LoVo (cell line): Measurements from ENCODE around the gene DOK5.

Experiments used
- DNase-seq: peaks from one replicate; pipeline ENCODE4 v3.0.0-alpha.2; 2016; ENCODE audit warnings: low spot score

Gene DOK5

DNA sequence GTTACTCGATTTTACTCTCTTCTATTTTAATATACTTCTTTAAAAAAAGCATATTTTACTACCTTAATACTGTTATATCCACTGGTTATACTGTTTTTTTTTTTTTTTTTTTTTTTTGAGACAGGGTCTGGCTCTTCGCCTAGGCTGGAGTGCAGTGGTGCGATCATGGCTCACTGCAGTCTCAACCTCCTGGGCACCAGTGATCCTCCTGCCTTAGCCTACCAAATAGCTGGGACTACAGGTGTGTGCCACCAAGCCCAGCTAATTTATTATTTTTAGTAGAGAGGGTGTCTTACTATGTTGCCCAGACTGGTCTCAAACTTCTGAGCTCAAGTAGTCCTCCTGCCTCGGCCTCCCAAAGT is 170.7 kb downstream of the DOK5 start:
- no peak for DNase-seq

DNA sequence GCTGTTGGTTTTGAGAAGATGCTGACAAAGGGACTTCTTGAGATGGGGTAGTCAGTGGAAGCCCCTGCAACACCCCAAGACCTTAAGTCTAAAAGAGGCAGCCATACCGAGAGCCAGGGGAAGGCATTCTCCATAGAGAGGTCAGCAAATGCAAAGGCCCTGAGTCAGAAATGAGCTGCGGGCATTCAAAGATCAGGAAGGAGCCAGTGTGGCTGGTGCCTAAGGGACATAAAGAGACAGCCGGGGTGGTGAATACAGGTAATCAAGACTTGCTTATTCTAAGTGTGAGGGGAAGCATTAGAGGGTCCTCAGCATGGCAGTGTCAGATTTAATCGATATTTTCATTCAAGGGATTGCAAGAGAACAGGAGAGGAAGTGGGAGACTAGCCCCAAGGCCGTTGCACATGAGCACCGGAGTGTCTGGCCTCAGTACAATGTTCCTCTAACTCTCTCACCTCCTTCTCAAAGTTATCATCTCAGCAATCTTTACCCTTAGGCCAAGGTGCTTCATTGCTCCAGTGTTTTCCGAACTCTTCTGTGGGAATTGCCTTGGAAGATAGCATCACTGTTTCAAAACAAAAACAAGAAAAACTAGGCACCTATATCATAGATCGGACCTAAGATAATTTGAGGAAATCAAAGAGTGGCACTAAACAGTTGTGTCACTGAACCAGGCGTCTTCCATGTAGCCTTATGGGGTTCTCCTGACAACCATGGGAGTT is 173.2 kb downstream of the DOK5 start:
- peak; percentile 9 for DNase-seq

DNA sequence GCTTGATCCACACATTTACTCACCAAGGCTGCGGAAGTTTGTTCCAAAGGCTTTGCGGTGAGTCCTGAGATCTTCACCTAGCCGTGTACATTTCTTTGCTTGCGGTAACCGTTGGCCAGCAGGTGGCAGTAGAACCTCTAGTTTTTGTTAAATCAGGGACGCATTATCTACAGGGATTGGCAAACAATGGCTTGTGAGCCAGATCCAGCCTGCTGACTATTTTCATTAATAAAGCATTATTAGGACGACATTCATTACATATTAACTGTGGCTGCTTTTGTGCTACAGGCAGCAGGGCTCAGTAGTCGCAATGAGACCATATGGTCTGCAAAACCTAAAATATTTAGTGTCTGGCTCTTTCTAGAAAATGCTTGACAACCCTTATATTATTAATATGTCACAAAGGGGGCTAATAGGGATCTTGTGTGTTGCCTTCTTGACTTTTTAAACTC is 174.1 kb downstream of the DOK5 start:
- DNase-seq = peak; percentile 78

DNA sequence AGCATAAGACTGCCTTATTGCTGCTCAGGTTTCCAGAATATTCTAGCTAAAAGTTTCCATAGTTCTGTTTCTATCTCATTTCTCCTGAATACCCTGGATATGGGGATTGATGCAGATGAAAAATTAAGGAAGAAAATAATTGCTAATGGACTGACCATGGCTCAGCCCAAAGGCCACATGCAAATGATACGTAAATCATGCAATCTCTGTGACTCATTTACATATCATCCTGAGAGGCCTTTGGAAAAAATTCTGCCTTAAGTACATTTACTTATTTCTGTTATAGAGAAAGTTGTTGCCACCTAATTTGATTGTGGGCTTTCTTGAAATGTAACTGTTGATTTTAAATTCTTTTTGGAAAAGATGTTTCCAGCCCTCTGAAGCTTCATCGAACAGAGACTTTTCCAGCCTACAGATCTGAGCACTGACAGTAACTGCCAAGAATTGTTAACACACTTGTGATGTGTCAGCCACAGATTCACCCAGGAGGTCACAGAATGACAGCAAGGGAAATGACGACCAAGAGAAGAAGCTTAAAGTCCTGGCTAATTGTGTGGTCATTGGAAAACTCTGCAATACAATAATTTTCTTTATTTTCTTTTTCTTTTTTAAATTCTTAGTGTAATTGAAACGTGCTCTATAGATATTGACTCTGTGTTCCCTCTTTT is 174.8 kb downstream of the DOK5 start:
- no peak for DNase-seq

DNA sequence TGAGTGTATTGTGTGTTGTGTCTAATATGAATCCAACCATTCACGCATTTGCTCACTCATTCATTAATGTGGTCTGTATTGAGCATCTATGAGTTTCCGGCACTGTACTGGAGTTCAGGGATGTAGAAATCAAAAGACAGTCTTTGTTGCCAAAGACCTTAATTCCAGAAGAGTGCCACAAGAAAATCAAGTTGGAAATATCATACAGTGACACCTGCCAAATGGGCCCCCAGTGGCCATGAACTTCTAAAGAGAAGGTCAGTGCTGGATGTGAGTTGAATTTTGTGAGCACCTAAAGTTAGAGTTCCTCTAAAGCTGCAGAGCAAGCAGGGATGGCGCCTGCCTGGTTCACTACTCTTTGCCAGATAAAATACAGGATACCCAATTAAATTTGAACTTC is 175.9 kb downstream of the DOK5 start:
- DNase-seq = no peak

DNA sequence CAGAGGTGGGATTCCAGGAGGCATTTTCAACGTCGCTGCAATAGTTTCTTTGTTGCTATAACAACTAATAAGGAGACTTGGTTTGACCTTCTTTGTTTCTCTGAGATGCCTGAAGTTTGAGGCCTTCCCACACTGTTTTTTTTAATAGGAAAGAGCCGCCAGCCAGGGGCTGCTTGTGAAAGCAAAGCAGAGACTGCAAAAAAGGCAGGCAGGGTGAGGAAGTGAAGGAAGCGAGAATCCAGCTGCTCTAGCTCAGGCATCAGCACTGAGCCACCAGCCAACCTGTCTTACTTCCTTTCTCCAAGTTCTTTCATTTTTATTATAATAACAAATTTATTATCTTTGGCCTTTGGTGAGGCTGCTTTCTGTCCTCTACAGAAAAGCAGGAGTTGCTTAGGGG is 179.1 kb downstream of the DOK5 start:
- no peak for DNase-seq

DNA sequence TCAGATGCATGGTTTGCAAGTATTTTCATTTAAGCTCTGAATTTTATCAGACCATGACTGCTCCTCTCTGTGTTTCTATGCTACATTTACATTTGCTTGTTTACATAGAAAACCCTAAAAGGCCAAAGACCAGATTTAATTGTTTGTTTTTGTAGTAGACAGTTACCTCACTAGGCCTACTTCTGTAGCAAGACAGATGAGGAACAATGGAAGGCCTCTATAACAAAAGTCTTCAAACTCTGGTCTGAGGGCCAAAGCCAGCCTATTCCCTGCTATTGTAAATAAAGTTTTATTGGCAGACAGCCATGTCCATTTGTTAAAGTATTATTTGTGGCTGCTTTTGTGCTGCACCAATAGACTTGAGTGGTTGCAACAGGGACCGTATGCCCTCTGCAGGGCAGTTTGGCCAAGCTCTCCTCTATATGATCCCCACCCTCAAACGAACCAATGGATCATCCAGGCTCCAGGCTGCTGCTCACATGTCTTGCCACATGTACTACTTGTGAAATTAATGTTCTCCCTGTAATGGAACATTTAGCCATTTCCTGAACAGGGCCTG is 182.0 kb downstream of the DOK5 start:
- DNase-seq = no peak

DNA sequence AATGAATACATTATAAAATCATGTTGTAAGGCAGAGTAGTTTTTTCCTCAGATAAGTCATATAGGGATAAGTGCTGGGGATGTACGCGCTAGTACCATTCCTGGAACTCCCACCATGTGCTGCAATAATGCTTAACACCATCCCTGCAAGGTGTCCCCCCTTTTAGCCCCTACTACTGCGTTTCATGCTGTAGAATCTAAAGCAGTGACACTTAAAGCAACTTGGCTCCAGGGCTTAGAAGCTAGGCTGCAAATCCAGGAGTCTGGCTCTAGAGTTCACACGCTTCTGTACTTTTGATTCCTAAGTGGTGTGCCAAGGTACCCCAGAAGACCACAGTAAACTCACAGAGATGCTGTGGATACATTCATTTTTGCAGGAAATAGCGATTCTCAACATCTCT is 183.1 kb downstream of the DOK5 start:
- DNase-seq = no peak

DNA sequence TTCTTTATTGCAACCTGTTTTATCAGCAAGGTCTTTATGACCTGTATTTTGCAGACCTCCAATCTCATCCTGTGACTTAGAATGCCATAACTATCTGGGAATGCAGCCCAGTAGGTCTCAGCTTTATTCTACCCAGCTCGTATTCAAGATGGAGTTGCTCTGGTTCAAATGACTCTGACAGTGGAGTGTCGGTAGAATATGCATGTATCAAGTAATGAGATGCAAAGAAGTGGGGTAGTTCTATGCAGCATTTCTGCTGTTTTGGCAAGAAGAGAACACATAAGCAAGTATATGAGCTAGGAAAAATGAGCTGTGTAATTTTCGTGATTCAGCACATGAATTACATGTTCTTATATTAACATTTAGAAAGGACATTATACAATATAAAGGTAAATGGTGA is 185.9 kb downstream of the DOK5 start:
- no peak for DNase-seq

DNA sequence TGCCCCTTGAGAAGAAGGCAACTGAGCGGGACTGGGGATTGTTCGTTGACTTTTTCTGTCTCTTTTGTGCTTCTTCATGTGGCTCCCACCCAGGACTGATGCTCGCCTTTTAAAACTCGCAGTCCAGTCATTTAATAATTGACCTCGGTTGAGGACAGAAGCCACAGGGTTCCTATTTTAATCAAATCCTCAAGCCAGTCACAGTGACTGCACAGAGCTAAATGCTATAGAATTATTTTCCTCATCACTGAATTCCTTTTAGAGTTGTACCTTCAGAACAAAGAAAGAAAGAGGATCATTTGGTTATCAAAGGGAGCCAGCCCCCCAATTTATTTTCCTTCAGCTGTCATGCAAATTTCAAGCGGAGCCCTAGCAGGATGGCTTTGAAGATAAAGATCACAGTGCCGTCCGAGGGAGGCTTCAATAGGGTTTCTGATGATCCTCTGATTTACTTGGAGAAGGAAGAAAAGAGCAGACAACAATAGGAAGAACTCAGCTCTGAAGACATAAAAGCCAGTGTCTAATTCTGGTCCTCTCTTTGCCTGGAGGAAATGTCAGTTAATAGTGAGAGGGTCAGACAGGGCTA is 186.6 kb downstream of the DOK5 start:
- no peak for DNase-seq

DNA sequence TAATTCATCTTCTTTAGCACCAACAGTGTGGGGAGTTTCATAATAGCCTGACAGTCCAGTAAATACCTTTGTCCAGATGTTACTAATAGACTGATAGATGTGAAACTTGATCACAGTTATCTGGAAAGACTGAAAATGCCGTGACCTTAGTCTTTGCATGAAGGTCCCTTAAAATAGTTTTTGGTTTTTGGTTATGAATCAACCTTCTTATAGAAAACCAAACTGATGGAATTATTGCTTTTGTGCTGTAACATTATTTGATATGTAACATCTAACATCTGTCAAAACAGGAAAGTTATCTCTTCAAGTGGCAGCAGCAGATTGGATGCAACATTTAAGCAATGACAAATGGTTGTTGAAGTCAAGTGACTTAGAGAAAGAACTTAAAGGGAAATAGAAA is 190.4 kb downstream of the DOK5 start:
- no peak for DNase-seq

DNA sequence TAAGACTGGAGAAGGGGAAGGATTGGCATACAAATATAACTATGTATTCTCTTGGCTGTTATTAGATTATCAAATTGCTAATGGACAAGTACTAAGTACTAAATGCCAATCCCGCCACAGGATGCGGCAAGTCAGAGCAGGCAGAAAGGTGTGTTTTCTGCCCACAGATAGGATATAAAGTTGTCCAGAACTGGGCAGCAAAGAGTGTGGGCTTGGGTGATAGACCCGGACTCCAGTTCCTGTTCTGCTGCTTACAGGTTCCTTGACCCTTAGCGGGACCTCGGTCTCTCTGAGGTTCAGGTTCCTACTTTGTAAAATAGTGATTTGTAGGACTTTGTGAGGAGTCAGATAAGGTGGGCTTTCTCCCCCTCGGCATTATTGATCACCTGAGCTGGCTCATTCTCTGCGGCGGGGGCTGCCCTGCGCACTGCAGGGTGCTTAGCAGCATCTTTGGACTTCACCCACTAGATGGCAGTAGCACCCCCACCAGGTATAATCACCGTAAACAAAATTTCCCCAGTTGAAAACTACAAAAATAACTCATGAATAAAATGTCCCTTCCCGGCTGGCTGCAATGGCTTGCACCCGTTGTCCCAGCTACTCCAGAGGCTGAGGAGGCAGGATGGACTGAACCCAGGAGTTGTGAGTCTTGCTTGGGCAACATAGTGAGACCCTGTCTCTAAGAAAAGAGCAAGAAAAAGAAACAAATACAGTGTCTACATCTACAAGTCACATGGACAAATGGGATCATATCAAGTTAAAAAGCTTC is 193.1 kb downstream of the DOK5 start:
- DNase-seq = peak; percentile 27

DNA sequence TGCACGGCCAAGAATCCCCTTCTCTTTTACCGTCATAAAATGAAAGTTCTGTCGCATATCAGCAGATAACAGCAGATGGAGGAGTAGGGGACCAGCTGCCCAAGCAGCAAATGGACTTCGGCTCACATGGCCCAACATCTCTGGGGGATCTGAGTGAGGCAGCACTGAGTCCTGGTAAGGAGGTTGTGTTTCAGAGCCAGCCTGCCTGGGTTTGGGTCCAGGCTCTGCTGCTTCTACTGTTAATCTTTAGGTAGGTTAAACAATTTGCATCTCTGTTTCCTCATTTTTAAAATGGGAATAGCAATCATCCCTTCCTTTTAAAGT is 193.6 kb downstream of the DOK5 start:
- no peak for DNase-seq

DNA sequence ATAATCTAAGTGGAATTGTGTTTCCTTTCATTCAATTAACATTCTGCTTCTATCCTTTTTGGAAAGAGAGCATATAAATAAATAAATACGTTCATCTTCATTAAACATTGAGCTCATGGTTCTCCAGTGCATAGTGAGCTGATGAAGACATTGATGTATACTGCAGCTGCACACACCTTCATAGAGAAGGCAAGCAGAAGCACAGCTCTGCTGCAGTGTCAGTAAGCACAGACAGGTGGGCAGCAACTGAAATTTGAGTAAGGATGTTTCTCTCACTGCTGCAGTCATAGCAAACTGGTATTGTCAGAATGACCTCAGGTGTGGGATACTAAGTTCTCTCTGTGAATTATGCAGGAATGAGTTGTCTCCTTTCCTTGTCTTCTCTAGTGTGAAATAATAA is 202.9 kb downstream of the DOK5 start:
- DNase-seq = no peak

DNA sequence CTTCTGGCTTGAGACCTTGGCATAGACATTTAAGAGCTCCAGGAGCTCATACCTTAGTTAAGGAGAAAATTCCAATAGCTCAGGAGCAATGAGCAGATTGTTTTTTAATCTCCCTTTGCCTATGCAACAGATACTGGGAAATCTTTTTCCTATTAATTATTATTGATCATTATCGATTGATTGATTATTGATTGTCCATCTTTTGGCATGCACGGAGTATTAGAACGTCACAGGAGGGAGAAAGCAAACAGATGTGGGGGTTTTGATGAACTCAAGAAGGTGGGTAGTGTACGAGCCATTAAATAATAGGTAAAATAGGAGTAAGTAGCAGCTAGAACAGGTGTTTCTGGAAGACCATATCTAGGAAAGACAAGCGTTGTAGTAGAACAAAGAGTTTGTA is 205.0 kb downstream of the DOK5 start:
- DNase-seq = no peak

DNA sequence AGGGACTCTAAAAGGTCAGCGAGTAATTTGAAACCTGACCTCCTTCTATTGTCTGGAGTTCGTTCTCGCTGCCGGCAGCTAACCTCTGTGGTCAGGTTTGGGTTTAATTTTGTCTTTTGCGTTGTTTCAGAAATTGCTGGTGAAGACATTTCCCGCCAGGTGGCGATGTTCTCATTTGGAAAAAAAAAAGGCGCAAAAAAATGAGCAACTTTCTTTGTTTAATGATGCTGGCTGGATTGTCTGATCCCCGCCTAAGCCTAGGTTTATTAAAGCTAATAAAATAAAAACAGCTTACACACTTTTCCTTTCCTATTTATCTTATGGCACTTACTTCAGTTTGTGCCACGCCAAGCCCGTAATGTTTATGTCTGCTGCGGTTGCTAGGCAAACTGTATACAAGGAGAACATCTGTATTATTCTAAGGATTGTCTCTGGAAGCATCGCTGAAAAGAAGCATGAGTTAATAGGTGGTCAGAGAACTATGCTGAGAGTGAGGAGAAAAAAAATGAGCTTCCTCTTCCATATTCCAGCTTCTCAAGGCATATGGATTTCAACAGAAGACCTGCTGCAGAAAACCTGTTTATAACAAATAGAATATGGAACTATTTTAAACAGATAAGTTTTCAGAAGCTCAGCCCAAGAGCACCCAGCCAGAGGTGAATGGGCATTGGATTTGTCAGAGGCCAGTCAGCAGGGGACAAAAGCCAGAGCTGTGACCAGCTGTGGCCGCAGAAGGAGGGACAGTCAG is 205.7 kb downstream of the DOK5 start:
- peak; percentile 41 for DNase-seq

DNA sequence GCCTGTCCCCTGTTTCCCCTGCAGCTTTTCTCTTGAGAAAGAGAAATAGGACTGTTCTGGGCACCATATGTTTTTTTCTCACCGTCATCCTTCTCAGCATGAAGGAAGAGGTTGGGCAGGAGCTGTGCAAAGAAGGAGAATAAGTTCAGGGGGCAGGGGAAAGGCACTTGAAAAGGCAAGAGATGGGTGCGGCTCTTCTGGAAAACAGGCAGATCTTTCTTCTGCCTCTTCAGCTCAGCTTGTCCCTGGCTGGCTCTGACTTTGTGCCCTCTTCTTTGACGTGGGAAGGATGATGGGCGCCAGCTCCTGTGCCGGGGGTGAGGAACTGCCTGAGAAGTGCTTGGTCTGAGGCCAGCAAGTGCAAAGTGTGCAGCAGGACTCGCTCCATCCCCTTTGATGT is 206.5 kb downstream of the DOK5 start:
- no peak for DNase-seq

DNA sequence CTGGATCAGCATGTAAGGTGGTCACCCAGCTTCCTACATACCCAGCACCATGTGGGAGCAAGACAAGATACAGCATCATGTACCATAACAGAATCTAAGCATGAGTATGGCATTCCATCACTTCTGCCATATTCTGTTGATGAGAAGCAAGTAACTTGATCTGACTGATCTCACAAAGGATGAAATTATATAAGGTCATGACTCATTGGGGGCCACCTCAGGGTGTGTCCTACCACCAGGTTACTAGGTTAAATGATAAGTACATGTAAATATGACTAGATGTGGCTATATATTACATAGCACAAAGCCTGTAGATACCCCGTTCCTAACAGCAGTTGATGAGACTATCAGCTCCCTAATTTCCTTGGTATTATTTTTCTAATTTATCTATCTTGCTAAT is 213.1 kb downstream of the DOK5 start:
- no peak for DNase-seq

DNA sequence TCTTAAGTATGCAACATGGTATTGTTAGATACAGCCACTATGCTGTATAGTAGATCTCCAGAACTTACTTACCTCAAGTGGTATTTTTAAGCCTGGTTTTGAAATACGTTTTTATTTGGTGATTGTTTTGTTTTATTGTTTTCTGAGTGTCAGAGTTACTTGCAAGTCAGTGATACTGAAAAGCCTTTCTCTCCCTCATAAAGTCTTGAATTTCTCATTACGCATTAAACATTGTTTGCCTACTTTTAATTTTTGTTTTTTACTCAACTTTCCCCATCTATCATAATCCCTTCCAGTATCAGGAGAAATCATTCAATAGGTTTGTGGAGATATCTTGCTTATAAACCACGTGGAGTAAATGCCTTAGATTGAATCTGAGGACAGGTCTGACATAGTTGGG is 214.9 kb downstream of the DOK5 start:
- no peak for DNase-seq

DNA sequence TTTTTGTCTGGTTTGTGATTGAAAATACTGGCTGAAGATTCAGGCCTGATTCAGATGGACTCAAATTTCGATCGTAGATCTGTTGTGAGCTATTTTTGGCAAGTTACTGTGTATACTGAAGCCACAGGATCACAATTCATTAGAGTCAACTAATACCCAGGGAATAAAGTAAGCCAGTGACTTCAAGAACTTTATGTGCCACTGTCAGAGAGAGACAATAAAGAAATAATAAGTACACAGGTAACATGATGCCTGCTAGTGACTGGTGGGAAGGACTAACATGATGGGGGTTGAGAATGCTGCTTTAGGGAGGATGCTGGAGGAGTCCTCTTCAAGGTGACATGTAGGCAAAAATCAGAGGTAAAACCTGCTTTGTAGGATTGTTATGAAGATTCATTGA is 215.9 kb downstream of the DOK5 start:
- no peak for DNase-seq

DNA sequence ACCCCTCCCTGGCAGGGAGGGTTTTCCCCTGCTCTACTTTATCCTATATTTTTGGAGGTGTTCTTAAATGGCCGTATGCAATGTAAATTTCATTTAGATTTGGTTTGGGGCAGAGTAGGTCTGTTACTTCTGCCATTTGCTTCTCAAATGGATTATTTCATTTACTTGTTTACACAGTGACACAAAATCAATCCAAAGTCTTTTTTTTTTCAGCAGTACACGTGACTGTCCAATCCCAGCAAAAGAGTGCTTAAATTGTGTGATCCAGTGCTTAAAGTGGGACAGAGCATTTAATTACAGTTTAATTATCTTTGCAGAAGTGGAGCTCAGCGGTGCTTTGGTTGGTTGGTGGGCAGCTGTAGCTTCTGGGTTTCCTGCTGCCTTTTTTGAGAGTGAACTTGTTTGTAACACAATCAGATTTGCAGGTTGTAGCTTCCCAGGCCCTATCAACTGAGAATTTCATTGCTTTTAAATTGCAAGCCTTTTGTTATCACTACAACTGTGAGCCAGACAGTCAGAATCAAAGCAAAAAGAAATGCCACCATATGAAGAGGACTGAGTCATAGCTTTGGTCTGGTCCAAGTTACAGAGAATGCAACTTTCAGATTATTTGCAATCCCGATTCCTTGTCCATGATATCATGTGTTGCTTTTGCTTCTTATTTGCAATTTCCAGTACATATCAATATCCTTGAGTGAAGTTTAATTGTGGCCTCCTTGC is 216.9 kb downstream of the DOK5 start:
- no peak for DNase-seq
